Neural progenitor cell (in vitro differentiated cells): Measurements from ENCODE around the gene TTC21A. TPM values are rescaled to one million over a fixed set of nuclear protein-coding genes. Genes with fewer than 3 reads are reported as not detected.

ENCODE experiments used
- DNase-seq: peaks from one replicate; pipeline ENCODE4 v3.0.0-alpha.2; 2016; ENCODE audit warnings: low spot score
- H2AFZ ChIP-seq: fragments of 200-600 bp; sonication (generic); replicated peaks from 2 replicates; pipeline ENCODE4 v1.6.1; 2016; ENCODE audit warnings: antibody characterized with exemption
- H3F3A ChIP-seq: fragments of 200-600 bp; sonication (generic); 2 replicates; pipeline ENCODE4 v1.6.1; 2016; ENCODE audit warnings: antibody characterized with exemption, low read depth
- H3K27ac ChIP-seq: fragments of 200-600 bp; sonication (generic); 2 replicates; pipeline ENCODE4 v1.5.1; 2016; ENCODE audit warnings: mild to moderate bottlenecking
- H3K27me3 ChIP-seq: fragments of 200-600 bp; sonication (generic); 2 replicates; pipeline ENCODE4 v1.6.1; 2016; ENCODE audit warnings: mild to moderate bottlenecking, moderate library complexity
- H3K36me3 ChIP-seq: fragments of 200-600 bp; sonication (generic); 2 replicates; pipeline ENCODE4 v1.5.1; 2016
- H3K4me1 ChIP-seq: fragments of 200-600 bp; sonication (generic); 2 replicates; pipeline ENCODE4 v1.6.1; 2016; ENCODE audit warnings: mixed run types
- H3K4me2 ChIP-seq: fragments of 200-600 bp; sonication (generic); 2 replicates; pipeline ENCODE4 v1.6.1; 2016
- H3K4me3 ChIP-seq: fragments of 200-600 bp; sonication (generic); 2 replicates; pipeline ENCODE4 v1.5.1; 2016
- H3K79me2 ChIP-seq: fragments of 200-600 bp; sonication (generic); 2 replicates; pipeline ENCODE4 v1.6.1; 2016; ENCODE audit warnings: low read depth
- H3K9ac ChIP-seq: fragments of 200-600 bp; sonication (generic); 2 replicates; pipeline ENCODE4 v1.6.1; 2016
- H3K9me3 ChIP-seq: fragments of 200-600 bp; sonication (generic); 2 replicates; pipeline ENCODE4 v1.5.1; 2016; ENCODE audit warnings: low read depth
- H4K20me1 ChIP-seq: fragments of 200-600 bp; sonication (generic); 2 replicates; pipeline ENCODE4 v1.6.1; 2016; ENCODE audit warnings: low read depth
- H3K27ac Mint-ChIP-seq: 3 replicates; pipeline ENCODE4 v1.8.0; 2021; ENCODE audit warnings: mixed read lengths
- H3K27me3 Mint-ChIP-seq: 2 replicates; pipeline ENCODE4 v1.8.0; 2022; ENCODE audit warnings: low read depth, mild to moderate bottlenecking, inconsistent platforms, moderate library complexity, mixed read lengths; ENCODE audit not compliant: insufficient read depth
- H3K36me3 Mint-ChIP-seq: 3 replicates; pipeline ENCODE4 v1.8.0; 2021; ENCODE audit warnings: mixed read lengths
- H3K4me1 Mint-ChIP-seq: 3 replicates; pipeline ENCODE4 v1.8.0; 2021; ENCODE audit warnings: mixed read lengths
- H3K4me3 Mint-ChIP-seq: 3 replicates; pipeline ENCODE4 v1.8.0; 2021; ENCODE audit warnings: mild to moderate bottlenecking, moderate library complexity, mixed read lengths
- H3K9me3 Mint-ChIP-seq: 3 replicates; pipeline ENCODE4 v1.8.0; 2020; ENCODE audit warnings: mixed read lengths
- EZH2 ChIP-seq: fragments of 200-600 bp; sonication (generic); IDR thresholded peaks from 2 replicates; pipeline ENCODE4 v1.6.1; 2017; ENCODE audit warnings: antibody characterized with exemption, mild to moderate bottlenecking, moderate library complexity
- EZH2phosphoT487 ChIP-seq: fragments of 200-600 bp; sonication (generic); IDR thresholded peaks from 2 replicates; pipeline ENCODE4 v1.6.1; 2017; ENCODE audit warnings: antibody characterized with exemption
- total RNA-seq: library from RNA; depleted of rRNA; stranded (reverse); fragments of >200 nt; gene quantifications from 2 replicates; pipeline ENCODE4 v1.2.3, GENCODE V29; 2015; ENCODE audit warnings: low replicate concordance
- TF ChIP-seq, protein P1 (sequence below): fragments of 200-600 bp; sonication (generic); IDR thresholded peaks from 2 replicates; pipeline ENCODE4 v1.5.1; 2017; ENCODE audit warnings: antibody characterized with exemption, mild to moderate bottlenecking

The TTC21A gene
- total RNA-seq, 1 donor from 2014 or later, result 1.2 TPM

DNA sequence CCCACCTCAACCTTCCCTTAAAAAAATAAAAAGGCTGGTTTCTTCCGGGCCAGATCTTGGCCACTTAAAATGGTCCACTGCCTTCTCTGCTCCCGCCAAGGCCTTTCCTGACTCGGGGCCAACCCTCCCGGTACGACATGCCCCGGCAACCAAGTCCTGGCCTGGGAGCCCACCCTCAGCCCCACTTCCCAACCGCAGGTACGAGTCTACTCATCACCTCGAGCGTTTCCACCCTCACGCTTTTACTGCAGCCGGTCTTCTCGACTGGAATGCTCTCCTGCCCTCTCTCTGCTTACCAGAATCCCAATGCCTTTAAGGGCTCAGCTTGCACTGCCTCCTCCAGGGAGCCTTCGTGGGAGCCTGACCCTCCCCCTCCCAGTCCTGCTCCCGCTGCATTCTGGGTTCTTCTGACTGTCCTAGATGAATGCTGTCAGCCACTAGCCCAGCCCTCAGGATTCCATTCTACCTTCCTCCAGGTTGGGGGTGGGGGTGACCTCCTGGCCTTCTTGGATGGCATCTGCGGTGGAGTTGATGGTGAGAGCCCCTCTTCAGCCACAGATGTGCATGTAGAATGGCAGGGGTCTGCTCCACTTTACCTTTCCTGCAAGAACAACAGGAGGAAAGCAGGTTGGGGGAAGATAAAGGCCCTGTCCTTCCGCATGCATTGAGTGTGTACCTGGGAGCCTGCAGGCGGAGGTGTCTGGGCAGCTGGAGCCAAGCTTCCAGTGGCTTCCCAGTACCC is 47.0 kb downstream of the TTC21A start:
- Histone ChIP-seq H3F3A (peaks cover 48% of the 10 kb centered on the region), H3K9ac (no peak overlapping the region), H4K20me1 (peaks cover 35% of the 10 kb centered on the region), H3K4me3 (peak overlapping the region; percentile 87), H3K9me3 (no peaks in the 10 kb centered on the region), H3K36me3 (no peaks in the 10 kb centered on the region), H3K27ac (peak overlapping the region; percentile 30), H3K27me3 (peaks cover 11% of the 10 kb centered on the region), H3K4me2 (peak overlapping the region; percentile 100), H3K79me2 (peaks cover 13% of the 10 kb centered on the region), H3K4me1 (peaks cover 54% of the 10 kb centered on the region), H2AFZ (peak overlapping the region; percentile 5)
- H3K27me3 Mint-ChIP-seq, result peaks cover 13% of the 10 kb centered on the region
- peaks cover 67% of the 10 kb centered on the region for H3K4me1 Mint-ChIP-seq
- H3K36me3 Mint-ChIP-seq, result no peaks in the 10 kb centered on the region
- H3K27ac Mint-ChIP-seq, result peak overlapping the region; percentile 82
- H3K9me3 Mint-ChIP-seq, result no peaks in the 10 kb centered on the region
- TF ChIP-seq EZH2, result no peak
- TF ChIP-seq EZH2phosphoT487, result no peak
- TF ChIP-seq, protein P1, sequence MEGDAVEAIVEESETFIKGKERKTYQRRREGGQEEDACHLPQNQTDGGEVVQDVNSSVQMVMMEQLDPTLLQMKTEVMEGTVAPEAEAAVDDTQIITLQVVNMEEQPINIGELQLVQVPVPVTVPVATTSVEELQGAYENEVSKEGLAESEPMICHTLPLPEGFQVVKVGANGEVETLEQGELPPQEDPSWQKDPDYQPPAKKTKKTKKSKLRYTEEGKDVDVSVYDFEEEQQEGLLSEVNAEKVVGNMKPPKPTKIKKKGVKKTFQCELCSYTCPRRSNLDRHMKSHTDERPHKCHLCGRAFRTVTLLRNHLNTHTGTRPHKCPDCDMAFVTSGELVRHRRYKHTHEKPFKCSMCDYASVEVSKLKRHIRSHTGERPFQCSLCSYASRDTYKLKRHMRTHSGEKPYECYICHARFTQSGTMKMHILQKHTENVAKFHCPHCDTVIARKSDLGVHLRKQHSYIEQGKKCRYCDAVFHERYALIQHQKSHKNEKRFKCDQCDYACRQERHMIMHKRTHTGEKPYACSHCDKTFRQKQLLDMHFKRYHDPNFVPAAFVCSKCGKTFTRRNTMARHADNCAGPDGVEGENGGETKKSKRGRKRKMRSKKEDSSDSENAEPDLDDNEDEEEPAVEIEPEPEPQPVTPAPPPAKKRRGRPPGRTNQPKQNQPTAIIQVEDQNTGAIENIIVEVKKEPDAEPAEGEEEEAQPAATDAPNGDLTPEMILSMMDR, result no peak
- H3K4me3 Mint-ChIP-seq, result peak overlapping the region; percentile 84
- peak; percentile 74 for DNase-seq

DNA sequence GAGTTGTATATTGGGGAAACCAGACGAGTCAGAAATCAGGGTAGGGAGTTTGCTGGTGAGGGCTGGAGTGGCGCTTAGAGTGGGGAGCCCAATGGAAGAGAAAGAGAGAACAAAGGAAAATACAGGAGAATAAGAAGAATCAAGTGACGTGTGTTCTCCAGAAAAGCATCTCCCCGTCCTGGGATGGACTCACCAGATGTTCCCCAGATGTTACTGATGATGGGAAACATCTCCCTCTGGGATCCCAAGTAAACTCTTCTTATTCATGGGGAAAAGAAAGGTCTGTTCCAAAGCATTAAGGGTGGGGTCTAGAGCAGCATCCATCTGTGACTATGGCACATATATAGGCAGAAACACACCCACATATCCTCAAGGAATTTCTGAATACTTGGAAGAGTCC is 48.9 kb downstream of the TTC21A start:
- Histone ChIP-seq H3K79me2 (no peaks in the 10 kb centered on the region), H3K27ac (no peak overlapping the region), H3K36me3 (no peaks in the 10 kb centered on the region), H3K9ac (no peak overlapping the region), H4K20me1 (peaks cover 18% of the 10 kb centered on the region), H3K9me3 (no peaks in the 10 kb centered on the region), H3K4me2 (no peak overlapping the region), H3F3A (peaks cover 37% of the 10 kb centered on the region), H3K4me1 (peaks cover 40% of the 10 kb centered on the region), H2AFZ (no peak overlapping the region), H3K27me3 (peaks cover 11% of the 10 kb centered on the region), H3K4me3 (no peak overlapping the region)
- peaks cover 48% of the 10 kb centered on the region for H3K4me1 Mint-ChIP-seq
- H3K4me3 Mint-ChIP-seq, result no peak overlapping the region
- H3K27ac Mint-ChIP-seq, result no peak overlapping the region
- no peaks in the 10 kb centered on the region for H3K9me3 Mint-ChIP-seq
- H3K27me3 Mint-ChIP-seq, result peaks cover 12% of the 10 kb centered on the region
- no peak for TF ChIP-seq EZH2
- TF ChIP-seq EZH2phosphoT487, result no peak
- no peaks in the 10 kb centered on the region for H3K36me3 Mint-ChIP-seq
- DNase-seq, result no peak

DNA sequence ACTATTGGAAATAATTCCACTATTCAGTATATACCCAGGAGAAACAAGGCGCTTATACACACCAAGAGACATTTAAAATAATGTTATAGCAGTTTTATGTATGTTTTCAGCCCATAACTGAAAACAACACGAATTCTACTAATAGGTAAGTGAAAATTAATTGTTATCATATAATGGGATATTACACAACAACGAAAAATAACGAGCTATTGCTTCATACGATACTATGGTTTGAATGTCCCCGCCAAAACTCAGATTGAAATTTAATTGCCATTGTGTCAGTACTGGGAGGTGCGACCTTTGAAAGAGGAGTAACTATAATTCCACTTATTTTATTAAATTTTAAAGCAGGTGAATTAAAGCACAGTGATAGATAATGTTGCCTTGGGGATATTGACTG is 49.9 kb downstream of the TTC21A start:
- Mint-ChIP-seq H3K36me3 (no peaks in the 10 kb centered on the region), H3K4me3 (no peak overlapping the region), H3K27me3 (peaks cover 10% of the 10 kb centered on the region), H3K4me1 (peaks cover 40% of the 10 kb centered on the region), H3K9me3 (no peaks in the 10 kb centered on the region), H3K27ac (no peak overlapping the region)
- Histone ChIP-seq H3K9me3 (no peaks in the 10 kb centered on the region), H3K4me1 (peaks cover 32% of the 10 kb centered on the region), H3K27me3 (peaks cover 8% of the 10 kb centered on the region), H3K79me2 (no peaks in the 10 kb centered on the region), H3K4me3 (no peak overlapping the region), H3K4me2 (no peak overlapping the region), H3K9ac (no peak overlapping the region), H4K20me1 (peaks cover 8% of the 10 kb centered on the region), H3K36me3 (no peaks in the 10 kb centered on the region), H2AFZ (no peak overlapping the region), H3F3A (peaks cover 28% of the 10 kb centered on the region), H3K27ac (no peak overlapping the region)
- DNase-seq, result no peak
- TF ChIP-seq EZH2phosphoT487, result no peak
- TF ChIP-seq, protein P1, result no peak
- TF ChIP-seq EZH2, result no peak

DNA sequence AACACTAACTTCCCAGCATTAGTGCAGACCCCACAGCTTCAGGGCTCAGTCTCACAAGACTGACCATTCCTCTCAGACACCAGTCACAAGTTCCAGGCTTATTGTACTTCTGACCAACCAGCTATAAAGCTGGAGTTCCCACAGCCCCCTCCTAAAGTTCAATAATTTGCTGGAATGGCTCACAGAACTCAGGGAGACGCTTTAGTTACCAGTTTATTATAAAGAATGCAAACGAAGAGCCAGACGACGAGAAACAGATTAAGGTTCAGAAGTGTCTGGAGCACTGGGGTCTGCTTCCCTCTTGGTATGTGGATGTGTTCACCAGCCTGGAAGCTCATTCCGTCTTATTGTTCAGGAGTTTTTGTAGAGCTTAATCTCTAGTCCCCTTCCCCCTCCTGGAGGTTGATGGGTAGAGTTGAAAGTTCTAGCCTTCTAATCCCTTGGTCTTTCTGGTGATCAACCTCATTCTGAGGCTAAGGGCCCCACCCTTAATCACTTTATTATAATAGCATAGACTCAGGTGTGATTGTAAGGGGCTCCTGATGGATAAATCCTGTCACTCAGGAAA is 50.8 kb downstream of the TTC21A start:
- no peaks in the 10 kb centered on the region for H3K9me3 Mint-ChIP-seq
- Histone ChIP-seq H3K9me3 (no peaks in the 10 kb centered on the region), H3K79me2 (no peaks in the 10 kb centered on the region), H3K4me1 (peaks cover 32% of the 10 kb centered on the region), H3K27ac (no peak overlapping the region), H3F3A (peaks cover 22% of the 10 kb centered on the region), H3K4me3 (no peak overlapping the region), H2AFZ (no peak overlapping the region), H3K27me3 (no peaks in the 10 kb centered on the region), H3K36me3 (no peaks in the 10 kb centered on the region), H3K9ac (no peak overlapping the region), H3K4me2 (peak overlapping the region; percentile 70), H4K20me1 (no peaks in the 10 kb centered on the region)
- H3K4me1 Mint-ChIP-seq, result peaks cover 37% of the 10 kb centered on the region
- DNase-seq, result peak; percentile 77
- H3K36me3 Mint-ChIP-seq, result no peaks in the 10 kb centered on the region
- no peak for TF ChIP-seq EZH2
- TF ChIP-seq EZH2phosphoT487, result no peak
- TF ChIP-seq, protein P1, result no peak
- peak overlapping the region; percentile 72 for H3K27ac Mint-ChIP-seq
- H3K4me3 Mint-ChIP-seq, result peak overlapping the region; percentile 28
- H3K27me3 Mint-ChIP-seq, result peaks cover 7% of the 10 kb centered on the region
